Endothelial cell of umbilical vein (primary cell): Measurements from ENCODE around the gene TFIP11. TPM values are rescaled to one million over a fixed set of nuclear protein-coding genes. Genes with fewer than 3 reads are reported as not detected.
A peak's percentile ranks its signal among the peaks of the same experiment; 100 is the strongest.

ENCODE experiments used
- BruUV-seq: library from RNA; stranded (reverse); fragments of 400-500 nt; replicated peaks from 2 replicates; lab custom pipeline; 2021; lab: Mats Ljungman, UMichigan
- CTCF ChIA-PET: fragments of 300-600, 350-600 bp; sonication (Branson Sonifier 250); formaldehyde crosslinking; loops from one replicate; lab custom pipeline; 2021; ENCODE audit warnings: antibody characterized with exemption, inconsistent platforms; lab: Charles Lee
- POLR2A ChIA-PET: fragments of 300-600, 350-600 bp; sonication (Branson Sonifier 250); formaldehyde crosslinking; loops from one replicate; lab custom pipeline; 2021; ENCODE audit warnings: antibody characterized with exemption, inconsistent platforms; lab: Charles Lee
- DNase-seq: peaks from one replicate; pipeline ENCODE4 v3.0.0-alpha.2; 2011; ENCODE audit warnings: low read depth, low spot score
- FAIRE-seq: peaks from 2 replicates; lab custom pipeline; 2011; peaks lifted over from hg19 to GRCh38; lab: Jason Lieb, UNC
- H2AFZ ChIP-seq: 2 replicates; pipeline ENCODE4 v1.6.0; 2012; ENCODE audit warnings: low read depth, low read length, control low read depth, inconsistent platforms
- H3K27ac ChIP-seq: 2 replicates; pipeline ENCODE4 v1.5.1; 2011; ENCODE audit warnings: low read depth, mild to moderate bottlenecking, control low read depth, low read length, moderate library complexity; ENCODE audit not compliant: insufficient read depth
- H3K27me3 ChIP-seq, 2 experiments: 2 replicates each; pipeline versions ENCODE4 v1.6.0 to v1.6.1; 2011; ENCODE audit warnings: low read length in 2 of 2, mixed read lengths in 1 of 2; ENCODE audit not compliant: control insufficient read depth in 2 of 2, insufficient read depth in 2 of 2
- H3K36me3 ChIP-seq, 2 experiments: 2 replicates in 1 of 2; 3 replicates in 1 of 2; pipeline ENCODE4 v1.5.1; 2011; ENCODE audit warnings: low read length in 2 of 2, mild to moderate bottlenecking in 1 of 2, moderate library complexity in 1 of 2; ENCODE audit not compliant: control insufficient read depth in 2 of 2, insufficient read depth in 2 of 2; ENCODE audit errors: extremely low read depth in 1 of 2
- H3K4me1 ChIP-seq: 3 replicates; pipeline ENCODE4 v1.5.1; 2011; ENCODE audit warnings: mild to moderate bottlenecking, low read length; ENCODE audit not compliant: control insufficient read depth, insufficient read depth; ENCODE audit errors: extremely low read depth
- H3K4me2 ChIP-seq: 2 replicates; pipeline ENCODE4 v1.6.1; 2011; ENCODE audit warnings: low read length, control low read depth, mixed read lengths; ENCODE audit not compliant: insufficient read depth
- H3K4me3 ChIP-seq, 3 experiments: fragments of 200-600 bp in 1 of 3; sonication (generic), shearing (Covaris generic) in 1 of 3; replicated peaks in 1 of 3; 2 replicates each; pipeline ENCODE4 v1.5.1; 2011 to 2016; ENCODE audit warnings: control low read depth in 3 of 3, low read length in 3 of 3, mild to moderate bottlenecking in 2 of 3, inconsistent platforms in 1 of 3, low read depth in 1 of 3, moderate library complexity in 1 of 3; ENCODE audit not compliant: insufficient read depth in 1 of 3
- H3K79me2 ChIP-seq: 2 replicates; pipeline ENCODE4 v1.6.0; 2012; ENCODE audit warnings: low read length, inconsistent platforms; ENCODE audit not compliant: control insufficient read depth, insufficient read depth
- H3K9ac ChIP-seq: replicated peaks from 2 replicates; pipeline ENCODE3; 2011; ENCODE audit warnings: low read length, control low read depth; ENCODE audit not compliant: insufficient read depth; ENCODE audit errors: extremely low read depth
- H3K9me1 ChIP-seq: replicated peaks from 3 replicates; pipeline ENCODE4 v1.6.0; 2011; ENCODE audit warnings: mild to moderate bottlenecking, low read length; ENCODE audit not compliant: control insufficient read depth, insufficient read depth; ENCODE audit errors: extremely low read depth
- H3K9me3 ChIP-seq: replicated peaks from 2 replicates; pipeline ENCODE4 v1.5.1; 2012; ENCODE audit warnings: low read length, inconsistent platforms; ENCODE audit not compliant: control insufficient read depth, insufficient read depth
- H4K20me1 ChIP-seq: replicated peaks from 2 replicates; pipeline ENCODE3; 2011; ENCODE audit warnings: mild to moderate bottlenecking, low read length; ENCODE audit not compliant: control insufficient read depth, insufficient read depth; ENCODE audit errors: extremely low read depth
- CTCF ChIP-seq, 2 donors: IDR thresholded peaks; 1 replicate in 1 of 2; 2 replicates in 1 of 2; pipeline ENCODE4 v1.5.1; 2011; ENCODE audit warnings: low read length in 2 of 2, mild to moderate bottlenecking in 2 of 2, moderate library complexity in 2 of 2, control low read depth in 1 of 2, inconsistent platforms in 1 of 2, low read depth in 1 of 2; ENCODE audit not compliant: insufficient read depth in 1 of 2; ENCODE audit errors: extremely low read depth in 1 of 2
- GATA2 ChIP-seq: IDR thresholded peaks from 2 replicates; pipeline ENCODE4 v1.7.0; 2011; ENCODE audit warnings: low read depth, mild to moderate bottlenecking, moderate library complexity, mixed read lengths, low read length; ENCODE audit not compliant: insufficient read length, insufficient read depth
- MAX ChIP-seq: IDR thresholded peaks from 2 replicates; pipeline ENCODE4 v1.6.1; 2011; ENCODE audit not compliant: insufficient read depth, insufficient read length
- dilution Hi-C: fragments of 300-500 bp; cut with MboI; formaldehyde crosslinking; loops from one replicate; pipeline ENCODE4 v1.15.0; 2019; ENCODE audit warnings: low sequenced_read_pairs; ENCODE audit not compliant: extremely low pct_ligation_motif_present
- intact Hi-C: fragments of 100-400 bp; cut with micrococcal nuclease; formaldehyde crosslinking; loops from one replicate; pipeline ENCODE4 v1.10.0; 2022
- polyA plus RNA-seq, 4 experiments: library from polyadenylated mRNA; depleted of rRNA in 3 of 4; stranded (reverse) in 3 of 4; unstranded in 1 of 4; fragments of >200 nt; gene quantifications; 2 replicates each; pipeline versions ENCODE4 v1.2.1 to v1.2.3, GENCODE V29; 2011 to 2012; ENCODE audit warnings: missing spikeins in 1 of 4
- total RNA-seq: library from RNA; stranded (reverse); gene quantifications from 2 replicates; pipeline ENCODE4 v1.2.3, GENCODE V29; 2021

The TFIP11 gene
- total and polyA plus RNA-seq, 2 donors (not counting 3 experiments of a cell fraction or from before 2014, with no cell fraction given) = 35.7 to 54.9 TPM

- TF ChIP-seq MAX = no peak
- TF ChIP-seq GATA2 = no peak
- TF ChIP-seq CTCF (IDR thresholded peaks at IDR 0.05; ENCODE audit: extremely low read depth in 1 of 2, insufficient read depth in 1 of 2, low read depth in 1 of 2, low read length in 2 of 2) = peak; percentile 63 to 76
- CTCF ChIA-PET = interaction anchor here (0.5 to 2.1 kb wide), 17 partner anchors 9 to 170 kb away, joined by 3 to 17 read pairs (median 4); partner anchors contain the start of genes HPS4, SRRD and TFIP11
- no TSS peak for BruUV-seq
- no peak overlapping the region for H3K9ac ChIP-seq
- H3K36me3 ChIP-seq = peaks cover 30% of the 10 kb centered on the region in 2 experiments
- peaks cover 6% of the 10 kb centered on the region for H3K79me2 ChIP-seq
- no peaks in the 10 kb centered on the region for H3K9me3 ChIP-seq
- POLR2A ChIA-PET = interaction anchor here (0.7 kb wide), 1 partner anchor 13 kb away, joined by 6 read pairs; no protein-coding TSS in a partner anchor
- no peaks in the 10 kb centered on the region for H3K27me3 ChIP-seq
- H3K9me1 ChIP-seq = no peaks in the 10 kb centered on the region
- intact Hi-C loops (loop anchor here (1.0 kb wide), 1 partner anchor 162 kb away; no protein-coding TSS in a partner anchor), dilution Hi-C loops (no loop called here)
- no peak overlapping the region for H3K4me3 ChIP-seq
- DNase-seq = peak; percentile 64
- H3K27ac ChIP-seq = peak overlapping the region; percentile 39
- H3K4me1 ChIP-seq = peaks cover 27% of the 10 kb centered on the region
- FAIRE-seq = peak; percentile 59
- no peak overlapping the region for H2AFZ ChIP-seq
- no peaks in the 10 kb centered on the region for H4K20me1 ChIP-seq
- H3K4me2 ChIP-seq = no peak overlapping the region
These were observed 9.3 kb downstream of the TFIP11 start for GRCh38 chr22:26502688-26503561.
